GM12878 (cell line): ENCODE data around the gene SLC17A8. TPM values are rescaled to one million over a fixed set of nuclear protein-coding genes. Genes with fewer than 3 reads are reported as not detected.
A peak's percentile ranks its signal among the peaks of the same experiment; 100 is the strongest.

Experiments
- CEBPZ ChIP-seq: fragments of 150-350 bp; IDR thresholded peaks from 2 replicates; pipeline ENCODE4 v1.6.1; 2016; ENCODE audit warnings: low read depth, low read length
- CHD2 ChIP-seq: IDR thresholded peaks from 2 replicates; pipeline ENCODE4 v1.6.1; 2011; ENCODE audit warnings: low read depth, low read length, improper control_type of control experiment, borderline replicate concordance
- CHD4 ChIP-seq: fragments of 200-600 bp; sonication (generic); IDR thresholded peaks from 2 replicates; pipeline ENCODE4 v1.6.1; 2016; ENCODE audit warnings: mild to moderate bottlenecking
- DPF2 ChIP-seq: fragments of 450-650 bp; IDR thresholded peaks from 2 replicates; pipeline ENCODE4 v1.6.1; 2017; ENCODE audit warnings: mild to moderate bottlenecking
- MAX ChIP-seq: IDR thresholded peaks from 2 replicates; pipeline ENCODE4 v1.6.1; 2012; ENCODE audit warnings: low read depth, low read length, improper control_type of control experiment
- NFIC ChIP-seq: IDR thresholded peaks from 2 replicates; pipeline ENCODE4 v1.6.1; 2012; ENCODE audit warnings: low read depth, mild to moderate bottlenecking, inconsistent platforms, low read length, moderate library complexity
- NR2C2 ChIP-seq: IDR thresholded peaks from 2 replicates; pipeline ENCODE4 v1.6.1; 2011; ENCODE audit warnings: borderline replicate concordance, low read depth; ENCODE audit not compliant: control insufficient read depth, insufficient read length
- PAX5 ChIP-seq: IDR thresholded peaks from 2 replicates; pipeline ENCODE4 v1.6.1; 2011; ENCODE audit warnings: low read depth, low read length, borderline replicate concordance
- RB1 ChIP-seq: fragments of 450-650 bp; formaldehyde crosslinking; IDR thresholded peaks from 2 replicates; pipeline ENCODE4 v1.6.1; 2017; ENCODE audit warnings: mild to moderate bottlenecking, borderline replicate concordance
- RELA ChIP-seq: fragments of 450-650 bp; IDR thresholded peaks from 2 replicates; pipeline ENCODE4 v1.8.0; 2014; ENCODE audit warnings: borderline replicate concordance; ENCODE audit not compliant: partially characterized antibody
- SMAD5 ChIP-seq: IDR thresholded peaks from 2 replicates; pipeline ENCODE4 v1.6.1; 2016; ENCODE audit warnings: antibody characterized with exemption, low read depth
- SREBF1 ChIP-seq: IDR thresholded peaks from 2 replicates; pipeline ENCODE4 v1.6.1; 2012; ENCODE audit warnings: mild to moderate bottlenecking, low read length
- ZNF592 ChIP-seq: fragments of 450-650 bp; IDR thresholded peaks from 2 replicates; pipeline ENCODE4 v1.6.1; 2017; ENCODE audit warnings: mild to moderate bottlenecking, moderate library complexity
- polyA plus RNA-seq, 11 experiments: library from polyadenylated mRNA; depleted of rRNA in 4 of 11; unstranded in 6 of 11; stranded (reverse) in 5 of 11; fragments of >200 nt; fragmentation: Nextera tagmentation in 4 of 11; fragmentation: Illumina TruSeq in 1 of 11; extraction: Ambion mirVana in 4 of 11; extraction: Trizol in 1 of 11; gene quantifications; 1 replicate in 1 of 11; 2 replicates in 10 of 11; pipeline versions ENCODE4 v1.2.1 to v1.2.3, GENCODE V29; 2011 to 2016; ENCODE audit warnings: inconsistent platforms in 2 of 11, missing spikeins in 2 of 11, low read depth in 1 of 11
- total RNA-seq, 4 experiments: library from RNA; depleted of rRNA in 3 of 4; stranded (reverse); fragments of >200 nt in 3 of 4; fragmentation: Illumina TruSeq in 1 of 4; extraction: Trizol in 1 of 4; gene quantifications; 2 replicates each; pipeline versions ENCODE4 v1.2.1 to v1.2.3, GENCODE V29; 2013 to 2021

Gene SLC17A8
- total and polyA plus RNA-seq, 10 of the 15 experiments (the other 5 are each of a cell fraction or from before 2014, with no cell fraction given) = 0.18 TPM; not detected in 9

- peak; percentile 61 for TF ChIP-seq RELA
- no peak for TF ChIP-seq CHD4
- TF ChIP-seq CHD2 = no peak
- no peak for TF ChIP-seq ZNF592
- no peak for TF ChIP-seq SREBF1
- no peak for TF ChIP-seq MAX
- peak; percentile 16; the same call in 1 of the 2 replicates for TF ChIP-seq NFIC
- no peak for TF ChIP-seq RB1
- TF ChIP-seq NR2C2 = no peak
- no peak for TF ChIP-seq SMAD5
- TF ChIP-seq CEBPZ = no peak
- peak; percentile 74; the same call in 1 of the 2 replicates for TF ChIP-seq DPF2
- TF ChIP-seq PAX5 = no peak
These were observed 27.1 kb upstream of the SLC17A8 start (continued) for GRCh38 chr12:100329800-100330199.
